T-helper 1 cell (primary cell): Measurements from ENCODE around the gene FBXO24.

Source experiments
- DNase-seq, 5 donors: peaks; one replicate each; pipeline ENCODE4 v3.0.0-alpha.2; 2012 to 2020

The FBXO24 gene

GRCh38 chr7:100591596-100591995, 5.5 kb downstream of the FBXO24 start:
- no peak for DNase-seq

GRCh38 chr7:100595188-100595587, 9.1 kb downstream of the FBXO24 start:
- DNase-seq: no peak

GRCh38 chr7:100598425-100598824, 12.3 kb downstream of the FBXO24 start:
- no peak for DNase-seq

GRCh38 chr7:100599911-100600729, 14.0 kb downstream of the FBXO24 start:
- no peak for DNase-seq

GRCh38 chr7:100600730-100601038, 14.6 kb downstream of the FBXO24 start:
- no peak for DNase-seq

- no peak for DNase-seq
Measured at GRCh38 chr7:100602889-100603725, 17.0 kb downstream of the FBXO24 start.

GRCh38 chr7:100603726-100604027, 17.5 kb downstream of the FBXO24 start:
- no peak for DNase-seq

GRCh38 chr7:100604028-100604975, 18.2 kb downstream of the FBXO24 start:
- peak; percentile 58 to 73 (median 70) for DNase-seq

GRCh38 chr7:100604976-100605911, 19.1 kb downstream of the FBXO24 start:
- peak in 1 of 5 donors; percentile 35 for DNase-seq

- no peak for DNase-seq
Measured at GRCh38 chr7:100606313-100606712, 20.2 kb downstream of the FBXO24 start.

GRCh38 chr7:100607111-100607510, 21.0 kb downstream of the FBXO24 start:
- DNase-seq: no peak

GRCh38 chr7:100609958-100610357, 23.8 kb downstream of the FBXO24 start:
- DNase-seq: no peak

- peak; percentile 96 to 99 (median 97) for DNase-seq
Measured at GRCh38 chr7:100611983-100612729, 26.0 kb downstream of the FBXO24 start, which contains the start of gene MOSPD3. Gene MOSPD3 (plus strand): TSS chr7:100612540. CDS start chr7:100612792, 252 bp downstream.

- DNase-seq: no peak
Measured at GRCh38 chr7:100612730-100613390, 26.7 kb downstream of the FBXO24 start.

- DNase-seq: no peak
Measured at GRCh38 chr7:100613412-100614175, 27.5 kb downstream of the FBXO24 start.

GRCh38 chr7:100614308-100614861, 28.3 kb downstream of the FBXO24 start:
- no peak for DNase-seq

GRCh38 chr7:100620239-100620638, 34.1 kb downstream of the FBXO24 start:
- DNase-seq: no peak

- DNase-seq: no peak
Measured at GRCh38 chr7:100620804-100621203, 34.7 kb downstream of the FBXO24 start.

- DNase-seq: no peak
Measured at GRCh38 chr7:100621554-100621953, 35.4 kb downstream of the FBXO24 start.
